ENCODE data around the gene DSCAM.

The DSCAM gene

DNA sequence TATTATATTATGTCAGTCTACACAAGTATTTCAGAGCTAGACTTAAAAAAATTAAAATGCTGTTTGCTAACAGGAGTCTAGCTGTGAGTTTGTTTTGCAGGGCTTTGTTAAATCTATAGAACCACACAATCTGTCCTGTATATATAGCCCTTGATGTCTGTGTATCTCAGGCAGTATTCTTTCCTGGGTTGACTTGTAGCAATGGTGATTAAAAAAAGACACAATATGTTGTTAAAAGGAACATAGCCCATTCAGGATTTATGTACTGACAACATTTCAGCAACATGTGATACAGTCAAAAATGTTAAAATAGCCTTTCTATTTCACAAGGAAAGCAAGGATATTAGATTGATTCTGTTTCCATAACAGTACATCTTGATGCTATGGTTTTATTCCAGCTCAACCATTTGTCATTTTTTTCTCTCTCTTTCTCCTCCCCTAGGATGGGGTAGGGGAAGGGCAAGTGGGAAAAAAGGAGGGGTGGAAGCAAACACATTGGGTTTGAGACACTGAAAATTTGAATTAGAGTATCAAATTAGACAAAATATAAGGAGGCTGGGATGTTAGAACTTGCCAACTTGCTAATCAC, 139.2 kb downstream of the DSCAM start:
- DNase-seq (ENCODE audit: low read depth in 2 of 2) = no peak

DNA sequence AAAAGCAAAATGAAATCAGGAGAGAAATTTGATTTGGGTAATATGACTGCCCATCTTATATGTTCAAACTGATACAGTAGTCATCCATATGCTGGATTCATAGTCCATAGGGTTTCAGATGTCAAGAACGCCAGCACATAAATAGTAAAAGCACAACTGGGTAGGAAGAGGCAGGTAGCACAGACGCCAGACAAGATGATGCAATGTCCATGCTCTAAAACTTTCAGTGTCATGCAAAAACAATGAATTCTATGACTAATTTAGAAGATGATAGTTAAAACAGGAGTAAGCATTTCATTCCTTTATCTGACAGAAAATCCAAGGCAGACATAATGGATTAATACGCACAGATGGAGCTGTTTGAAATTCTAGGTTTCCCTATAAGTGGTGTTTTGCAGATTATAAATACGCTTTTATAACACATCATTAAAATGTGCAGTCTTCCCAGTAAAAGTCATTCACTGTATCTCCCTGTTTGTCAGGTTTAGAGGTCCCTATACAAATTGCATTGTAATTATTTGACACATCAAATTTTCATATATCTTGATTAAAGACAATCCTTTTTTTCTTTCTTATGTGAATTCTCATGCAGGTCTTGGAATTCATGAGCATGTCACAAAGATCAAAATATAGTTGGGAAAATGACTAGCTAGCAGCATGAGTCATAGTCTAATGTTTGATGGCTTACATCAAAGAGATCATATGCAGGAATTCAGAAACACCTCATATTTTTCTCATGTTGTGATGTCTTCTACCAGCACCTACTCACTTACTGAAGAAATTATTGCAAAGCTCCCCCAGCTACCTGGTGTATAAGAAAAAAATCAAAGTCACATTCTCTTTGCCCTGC, 139.9 kb downstream of the DSCAM start:
- no peak for DNase-seq (ENCODE audit: low read depth in 2 of 2)

DNA sequence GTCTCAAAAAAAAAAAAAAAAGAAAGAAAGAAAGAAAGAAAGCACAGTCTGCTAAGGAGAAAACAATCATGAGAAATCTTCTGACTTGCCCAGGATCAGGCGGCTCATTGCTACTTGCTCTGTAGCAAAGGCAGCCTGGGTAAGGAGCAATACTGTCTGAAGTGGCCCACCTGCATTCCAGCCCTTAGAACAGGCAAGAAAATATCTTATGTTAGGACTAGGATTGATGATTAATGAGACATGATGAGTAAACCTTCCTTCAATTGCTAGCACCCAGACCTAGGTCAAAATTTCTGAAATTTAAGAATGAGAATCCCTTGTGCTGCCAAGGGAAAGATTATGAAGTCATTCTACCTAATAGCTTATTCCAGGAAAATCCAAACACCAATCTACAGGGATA, 140.8 kb downstream of the DSCAM start:
- DNase-seq (ENCODE audit: low read depth in 2 of 2) = no peak

DNA sequence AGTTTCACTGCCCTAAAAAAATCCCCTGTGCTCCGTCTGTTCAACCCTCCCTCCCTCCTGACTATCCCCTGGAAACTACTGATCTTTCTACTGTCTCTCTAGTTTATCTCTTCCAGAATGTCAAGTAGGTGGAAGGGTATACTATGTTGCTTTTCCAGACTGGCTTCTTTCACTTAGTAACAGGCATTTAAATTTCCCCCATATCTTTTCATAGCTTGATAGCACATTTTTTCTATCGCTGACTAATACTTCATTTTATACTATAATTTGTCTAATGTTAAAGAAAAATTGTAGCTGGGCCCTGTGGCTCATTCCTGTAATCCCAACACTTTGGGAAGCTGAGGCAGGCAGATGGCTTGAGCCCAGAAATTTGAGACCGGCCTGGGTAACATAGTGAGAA, 142.8 kb downstream of the DSCAM start:
- no peak for DNase-seq (ENCODE audit: low read depth in 2 of 2)

DNA sequence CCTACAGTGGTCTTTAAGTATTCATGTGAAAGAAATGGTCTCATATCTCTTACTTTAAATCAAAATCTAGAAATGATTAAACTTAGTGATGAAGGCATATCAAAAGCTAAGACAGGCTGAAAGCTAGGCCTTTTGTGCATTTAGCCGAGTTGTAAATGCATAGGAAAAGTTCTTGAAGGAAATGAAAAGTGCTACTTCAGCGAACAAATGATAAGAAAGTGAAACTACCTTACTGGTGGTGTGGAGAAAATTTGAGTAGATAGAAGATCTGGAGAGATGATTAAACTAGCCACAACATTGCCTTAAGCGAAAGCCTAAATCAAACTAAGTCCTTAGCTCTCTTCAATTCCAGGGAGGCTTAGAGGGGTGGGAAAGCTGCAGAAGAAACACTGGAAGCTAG, 147.6 kb downstream of the DSCAM start:
- no peak for DNase-seq (ENCODE audit: low read depth in 2 of 2)

- DNase-seq (ENCODE audit: low read depth in 2 of 2) = no peak
Measured at GRCh38 chr21:40696246-40696645, 150.7 kb downstream of the DSCAM start.

DNA sequence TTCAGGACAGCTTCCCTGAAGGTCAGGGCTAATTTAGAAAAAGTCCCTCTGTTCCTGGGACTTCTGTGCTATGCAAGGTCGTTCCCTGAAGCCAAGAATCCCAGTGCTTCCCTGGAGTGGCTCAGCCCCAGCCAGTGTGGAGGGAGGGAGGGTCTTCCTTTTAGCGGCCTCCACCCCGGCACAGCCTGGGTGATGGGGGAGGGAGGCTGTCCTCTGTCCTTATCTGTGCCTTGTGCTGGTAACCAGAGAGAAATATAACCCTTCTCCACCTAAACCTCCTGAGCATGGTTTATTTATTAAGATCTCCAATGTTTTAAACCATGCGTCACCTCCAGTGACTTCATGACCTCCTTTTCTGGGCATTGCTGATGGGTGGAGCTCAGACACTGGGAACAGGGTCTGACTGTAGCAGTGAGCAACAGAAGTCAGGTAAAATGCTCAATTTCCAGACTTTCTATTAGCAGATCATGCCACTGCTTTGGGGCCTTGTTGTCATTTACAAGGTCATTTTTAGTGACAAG, 157.1 kb downstream of the DSCAM start:
- no peak for DNase-seq (ENCODE audit: low read depth in 2 of 2)

- no peak for DNase-seq (ENCODE audit: low read depth in 2 of 2)
Measured at GRCh38 chr21:40689217-40689616, 157.7 kb downstream of the DSCAM start.

DNA sequence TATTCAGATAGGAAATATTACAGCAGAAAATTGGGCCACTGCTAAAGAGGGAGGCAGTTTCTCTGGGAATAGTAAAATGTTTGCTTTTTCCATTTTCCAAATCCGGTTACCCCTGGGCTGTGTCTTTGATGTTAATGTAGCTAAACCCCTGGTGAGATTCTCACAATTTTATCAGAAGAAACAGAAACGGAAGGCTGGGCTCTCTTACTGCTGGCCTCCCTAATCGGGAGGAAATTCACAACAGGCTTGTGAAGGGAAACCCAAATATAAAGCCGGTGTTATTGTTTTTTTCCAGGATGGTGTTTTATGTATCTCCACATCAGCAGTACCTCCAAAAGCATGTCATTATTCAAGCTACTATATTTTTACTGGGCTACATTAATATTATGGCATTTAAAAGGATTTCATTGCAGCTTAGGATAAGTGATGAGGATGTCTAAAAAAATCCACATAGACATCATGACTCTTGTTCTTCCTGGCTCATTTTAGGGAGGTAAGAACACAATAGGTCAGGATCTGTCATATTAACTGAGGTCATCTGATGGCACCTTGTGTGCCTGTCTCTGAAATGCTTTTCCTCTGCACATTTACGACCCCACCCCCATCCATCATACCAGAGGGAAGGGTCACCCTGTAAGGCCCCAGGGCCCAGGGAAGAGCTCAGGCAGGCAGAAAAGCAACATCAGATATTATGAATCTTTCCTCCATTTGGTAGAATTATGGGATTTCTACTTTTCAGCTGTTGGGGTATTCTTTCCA, 158.7 kb downstream of the DSCAM start:
- DNase-seq (ENCODE audit: low read depth in 2 of 2) = no peak

DNA sequence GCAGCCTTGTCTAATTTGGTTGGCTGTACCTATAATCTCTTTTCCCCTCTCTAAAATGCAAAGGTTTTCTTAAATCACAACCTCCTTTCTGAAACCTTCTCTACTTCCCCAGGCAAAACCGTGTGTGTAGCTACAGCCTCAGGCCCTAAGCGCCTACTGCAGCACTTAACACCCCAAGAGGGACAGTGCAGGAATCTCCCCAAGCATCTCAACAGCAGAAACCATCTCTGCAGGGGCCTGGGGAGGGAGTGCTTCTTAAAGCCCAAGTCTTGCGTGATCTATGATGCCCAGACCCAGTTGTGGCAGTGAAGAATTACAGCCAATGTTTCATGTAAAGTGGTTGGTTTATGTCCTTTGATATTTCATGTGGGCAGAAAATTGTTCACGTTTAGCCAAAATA, 159.3 kb downstream of the DSCAM start:
- DNase-seq (ENCODE audit: low read depth in 2 of 2) = no peak

GRCh38 chr21:40686526-40686925, 160.4 kb downstream of the DSCAM start:
- no peak for DNase-seq (ENCODE audit: low read depth in 2 of 2)

DNA sequence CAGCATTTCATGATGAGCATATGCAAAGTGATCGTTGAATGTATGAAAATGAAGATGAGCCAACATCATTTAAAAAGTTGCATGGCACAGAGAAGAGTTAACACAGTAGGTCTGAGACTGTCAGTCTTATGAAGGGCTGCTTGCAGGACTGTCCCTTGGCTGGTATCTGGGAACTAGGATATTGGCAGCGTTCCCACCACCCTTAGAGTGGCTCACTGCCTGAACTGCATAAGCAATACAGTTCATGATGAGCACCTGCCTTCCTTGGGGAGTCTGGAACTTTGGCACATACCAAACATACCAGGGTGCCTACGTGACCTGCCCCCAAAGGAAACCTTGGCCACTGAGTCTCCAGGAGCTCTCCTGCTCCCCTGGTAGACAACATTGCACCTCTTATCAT, 161.8 kb downstream of the DSCAM start:
- no peak for DNase-seq (ENCODE audit: low read depth in 2 of 2)

GRCh38 chr21:40684726-40685125, 162.2 kb downstream of the DSCAM start:
- no peak for DNase-seq (ENCODE audit: low read depth in 2 of 2)

- DNase-seq (ENCODE audit: low read depth in 2 of 2) = no peak
Measured at GRCh38 chr21:40683349-40683748, 163.6 kb downstream of the DSCAM start.

DNA sequence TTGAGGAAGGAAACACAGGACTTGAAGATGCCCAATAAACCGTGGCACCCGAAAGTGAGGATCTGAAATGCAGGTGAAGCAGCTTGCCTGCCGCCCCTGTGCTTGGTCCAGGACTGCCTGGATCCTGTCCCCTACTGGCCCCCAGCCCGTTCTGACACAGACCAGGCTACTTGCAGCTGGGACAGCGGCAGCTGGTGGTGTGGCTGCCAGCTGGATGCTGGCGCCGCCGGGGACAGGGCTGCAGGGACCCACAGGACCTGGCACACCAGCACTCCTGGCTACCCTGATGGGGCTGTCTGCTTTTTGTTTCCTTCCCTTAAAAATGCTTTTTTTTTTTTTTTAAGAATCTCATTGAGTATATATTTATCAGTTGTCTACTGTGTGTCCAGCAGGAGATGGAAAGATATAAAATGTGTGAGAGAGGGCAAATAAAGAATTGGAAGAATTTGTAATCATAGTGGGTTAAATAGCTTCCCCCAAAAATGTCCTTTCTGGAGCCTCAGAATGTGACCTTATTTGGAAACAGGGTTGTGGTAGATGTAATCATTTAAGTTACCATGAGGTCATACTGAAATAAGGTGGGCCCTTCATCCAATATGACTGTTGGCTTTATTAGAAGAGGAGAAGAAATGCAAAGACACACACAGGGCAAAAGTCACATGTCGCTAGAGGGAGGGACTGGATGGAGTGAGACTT, 165.6 kb downstream of the DSCAM start:
- no peak for DNase-seq (ENCODE audit: low read depth in 2 of 2)

GRCh38 chr21:40680311-40680710, 166.6 kb downstream of the DSCAM start:
- no peak for DNase-seq (ENCODE audit: low read depth in 2 of 2)

DNA sequence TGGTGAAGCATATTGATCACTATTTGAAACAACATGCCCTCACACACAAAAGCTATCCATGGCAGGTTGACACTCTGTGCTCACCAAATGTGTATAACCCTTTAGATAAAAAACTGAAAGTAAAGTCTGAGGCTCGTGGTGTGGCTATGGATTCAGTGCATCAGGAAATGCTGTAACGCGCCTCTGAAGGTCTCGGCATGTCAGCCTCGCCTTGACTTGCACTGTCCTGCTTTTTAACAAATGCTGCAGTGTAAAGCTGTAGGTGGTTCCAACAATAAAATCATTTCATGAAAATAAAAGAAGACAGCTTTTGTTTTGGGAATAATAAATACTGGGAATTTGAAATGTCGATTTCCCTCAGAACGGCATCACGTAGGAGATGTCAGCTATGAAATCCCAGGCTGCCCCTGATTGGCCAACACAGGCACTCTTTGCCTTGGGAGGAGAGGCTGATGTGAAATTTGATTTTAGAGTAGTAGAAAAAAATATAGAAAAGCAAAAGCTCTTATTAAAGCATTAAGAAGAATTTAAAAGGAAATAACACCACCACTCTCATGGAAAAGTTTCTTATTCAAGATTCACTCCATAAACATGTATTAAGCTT, 168.2 kb downstream of the DSCAM start:
- no peak for DNase-seq (ENCODE audit: low read depth in 2 of 2)

DNA sequence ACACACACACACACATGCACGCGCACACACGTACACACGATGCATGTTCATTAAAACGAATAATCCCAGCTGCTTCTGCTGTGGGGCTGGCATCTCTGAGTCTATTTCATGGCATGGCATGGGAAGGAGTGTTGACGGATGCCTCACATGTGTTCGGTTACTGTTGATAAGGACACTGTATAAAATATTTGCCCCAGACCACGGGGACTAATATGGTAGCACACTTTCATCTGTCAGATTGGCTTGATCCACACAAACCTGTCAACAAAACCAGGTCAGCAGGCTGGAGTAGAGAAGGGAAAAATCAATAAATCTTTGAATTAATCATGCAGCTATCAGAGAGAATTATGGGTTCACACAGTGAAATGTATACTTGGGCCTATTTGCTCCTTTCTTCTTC, 171.9 kb downstream of the DSCAM start:
- DNase-seq (ENCODE audit: low read depth in 2 of 2) = no peak

DNA sequence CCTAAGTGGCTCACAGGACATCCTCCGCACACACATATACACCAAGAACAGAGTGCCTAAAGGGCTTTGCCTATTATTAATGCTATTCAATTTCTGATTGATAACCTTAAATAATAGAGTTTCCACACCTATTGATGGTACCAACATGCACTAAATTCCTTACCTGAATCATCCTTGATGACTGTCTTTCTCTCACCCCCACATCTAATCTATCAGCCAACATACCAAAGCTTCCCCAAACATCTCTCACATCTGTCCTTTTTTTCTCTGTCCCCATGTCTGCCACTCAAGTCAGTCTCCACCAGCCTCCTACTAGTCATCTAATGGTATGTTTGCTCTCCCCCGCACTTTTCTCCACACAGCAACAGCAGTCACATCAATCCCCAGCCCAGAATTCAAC, 174.4 kb downstream of the DSCAM start:
- DNase-seq (ENCODE audit: low read depth in 2 of 2) = no peak

DNA sequence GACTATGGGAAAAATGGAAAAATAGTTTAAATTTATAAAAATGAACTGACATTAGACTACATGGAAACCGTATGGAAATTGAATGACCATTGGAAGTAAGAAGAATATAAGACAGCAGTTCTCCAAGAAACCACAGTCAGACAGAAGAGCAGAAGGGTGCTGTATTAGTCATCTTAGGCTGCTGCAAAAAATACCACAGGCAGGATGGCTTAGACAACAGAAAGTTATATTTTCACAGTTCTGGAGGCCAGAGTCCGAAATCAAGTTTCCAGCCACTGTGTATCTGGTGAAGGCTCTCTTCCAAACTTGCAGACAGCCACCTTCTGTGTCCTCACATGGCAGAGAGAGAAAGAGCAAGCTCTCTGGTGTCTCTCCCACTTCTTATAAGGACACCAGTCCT, 175.2 kb downstream of the DSCAM start:
- no peak for DNase-seq (ENCODE audit: low read depth in 2 of 2)

GRCh38 chr21:40668555-40669275, 178.2 kb downstream of the DSCAM start:
- no peak for DNase-seq (ENCODE audit: low read depth in 2 of 2)

Data from stimulated activated CD8-positive, alpha-beta memory T cell treated with anti-CD3 and anti-CD28 coated beads, Interleukin-7, amount 100 ng/mL, for 4 hours (primary cell).